Neuronal stem cell (in vitro differentiated cells): ENCODE measurements around the gene SUSD1.

Experiments
- DNase-seq: peaks from one replicate; pipeline ENCODE4 v3.0.0-alpha.2; 2013; ENCODE audit warnings: low spot score
- H2AFZ ChIP-seq: one replicate; pipeline ENCODE4 v1.6.1; 2013; ENCODE audit warnings: mild to moderate bottlenecking, low read length, inconsistent platforms
- H2AK5ac ChIP-seq: 2 replicates; pipeline ENCODE4 v1.6.1; 2013; ENCODE audit warnings: low read depth, mild to moderate bottlenecking, inconsistent platforms, low read length, moderate library complexity, mixed read lengths
- H2BK120ac ChIP-seq: 2 replicates; pipeline ENCODE4 v1.6.1; 2013; ENCODE audit warnings: low read depth, mild to moderate bottlenecking, inconsistent platforms, low read length, moderate library complexity, mixed read lengths
- H2BK12ac ChIP-seq: one replicate; pipeline ENCODE4 v1.6.1; 2013; ENCODE audit warnings: low read length, inconsistent platforms
- H2BK15ac ChIP-seq: 2 replicates; pipeline ENCODE4 v1.6.1; 2013; ENCODE audit warnings: mild to moderate bottlenecking, low read length, inconsistent platforms, mixed read lengths
- H2BK5ac ChIP-seq: one replicate; pipeline ENCODE4 v1.6.1; 2013; ENCODE audit warnings: inconsistent platforms, mild to moderate bottlenecking, low read length, moderate library complexity
- H3K14ac ChIP-seq: one replicate; pipeline ENCODE4 v1.6.1; 2013; ENCODE audit warnings: low read length, inconsistent platforms
- H3K18ac ChIP-seq: 2 replicates; pipeline ENCODE4 v1.6.1; 2013; ENCODE audit warnings: low read length, inconsistent platforms
- H3K23ac ChIP-seq: 2 replicates; pipeline ENCODE4 v1.6.1; 2013; ENCODE audit warnings: low read depth, mild to moderate bottlenecking, mixed read lengths, low read length, inconsistent platforms; ENCODE audit not compliant: poor library complexity
- H3K27ac ChIP-seq: replicated peaks from 3 replicates; pipeline ENCODE4 v1.5.1; 2013; ENCODE audit warnings: low read length, inconsistent platforms
- H3K27me3 ChIP-seq, 3 experiments: 2 replicates each; pipeline ENCODE4 v1.6.1; 2013; ENCODE audit warnings: low read length in 3 of 3, mild to moderate bottlenecking in 2 of 3, inconsistent platforms in 1 of 3, low read depth in 1 of 3, mixed read lengths in 1 of 3, moderate library complexity in 1 of 3; ENCODE audit not compliant: control insufficient read depth in 3 of 3, insufficient read depth in 3 of 3
- H3K36me3 ChIP-seq, 2 donors: replicated peaks in 1 of 2; 2 replicates each; pipeline ENCODE4 v1.6.1; 2013; ENCODE audit warnings: low read length in 2 of 2; ENCODE audit not compliant: control insufficient read depth in 2 of 2, insufficient read depth in 2 of 2
- H3K4ac ChIP-seq: 2 replicates; pipeline ENCODE4 v1.6.1; 2013; ENCODE audit warnings: inconsistent platforms, mild to moderate bottlenecking, low read length, moderate library complexity
- H3K4me1 ChIP-seq, 2 donors: 1 replicate in 1 of 2; 2 replicates in 1 of 2; pipeline ENCODE4 v1.6.1; 2013; ENCODE audit warnings: low read length in 2 of 2, low read depth in 1 of 2; ENCODE audit not compliant: control insufficient read depth in 2 of 2, insufficient read depth in 1 of 2
- H3K4me2 ChIP-seq: one replicate; pipeline ENCODE4 v1.6.1; 2013; ENCODE audit warnings: mild to moderate bottlenecking, low read length, inconsistent platforms; ENCODE audit not compliant: insufficient read depth, poor library complexity, severe bottlenecking
- H3K4me3 ChIP-seq, 2 donors: 2 replicates each; pipeline ENCODE4 v1.5.1; 2013; ENCODE audit warnings: low read length in 2 of 2, mild to moderate bottlenecking in 2 of 2, inconsistent platforms in 1 of 2, moderate library complexity in 1 of 2
- H3K79me1 ChIP-seq: one replicate; pipeline ENCODE4 v1.6.1; 2013; ENCODE audit warnings: low read depth, mild to moderate bottlenecking, inconsistent platforms, low read length, moderate library complexity
- H3K9ac ChIP-seq: one replicate; pipeline ENCODE4 v1.6.1; 2013; ENCODE audit warnings: mild to moderate bottlenecking, low read depth, low read length, inconsistent platforms; ENCODE audit not compliant: poor library complexity
- H3K9me3 ChIP-seq, 2 donors: replicated peaks in 1 of 2; 2 replicates each; pipeline versions ENCODE3 to v1.6.1; 2013; ENCODE audit warnings: low read length in 2 of 2, mild to moderate bottlenecking in 2 of 2, inconsistent platforms in 1 of 2, low read depth in 1 of 2, mixed read lengths in 1 of 2, moderate library complexity in 1 of 2; ENCODE audit not compliant: control insufficient read depth in 2 of 2, insufficient read depth in 1 of 2
- H4K8ac ChIP-seq: one replicate; pipeline ENCODE4 v1.6.1; 2013; ENCODE audit warnings: low read depth, mild to moderate bottlenecking, inconsistent platforms, low read length, moderate library complexity
- H4K91ac ChIP-seq: one replicate; pipeline ENCODE4 v1.6.1; 2013; ENCODE audit warnings: low read length, low read depth, mild to moderate bottlenecking, inconsistent platforms; ENCODE audit not compliant: poor library complexity
- WGBS, 2 donors: extraction: QIAGEN DNeasy Blood & Tissue Kit; methylation state at CpG; one replicate each; pipeline ENCODE4 v1.1.7; 2013; ENCODE audit warnings: missing lambda C conversion rate in 2 of 2, mixed read lengths in 1 of 2; ENCODE audit not compliant: insufficient read length in 2 of 2, insufficient replicate concordance in 1 of 2; ENCODE audit errors: extremely low coverage in 2 of 2; 5-methylcytosine and 5-hydroxymethylcytosine counted together

Gene SUSD1

GRCh38 chr9:112084334-112084733 is 90.8 kb downstream of the SUSD1 start:
- H3K79me1 ChIP-seq = no peaks in the 10 kb centered on the region
- WGBS, 2 donors = no CpG with 5 or more reads among the region's 3 CpGs
- H3K27ac ChIP-seq = no peak overlapping the region
- H2AK5ac ChIP-seq = no peak overlapping the region
- H3K4ac ChIP-seq = no peak overlapping the region
- H2AFZ ChIP-seq = no peak overlapping the region
- H3K23ac ChIP-seq = no peak overlapping the region
- H2BK120ac ChIP-seq = no peak overlapping the region
- no peak overlapping the region for H3K9ac ChIP-seq
- H2BK12ac ChIP-seq = no peak overlapping the region
- H3K36me3 ChIP-seq = no peaks in the 10 kb centered on the region
- H4K8ac ChIP-seq = no peak overlapping the region
- DNase-seq = no peak
- no peaks in the 10 kb centered on the region for H3K9me3 ChIP-seq
- H3K4me3 ChIP-seq = no peak overlapping the region
- H3K27me3 ChIP-seq = no peaks in the 10 kb centered on the region
- no peak overlapping the region for H3K14ac ChIP-seq
- no peak overlapping the region for H2BK5ac ChIP-seq
- no peak overlapping the region for H3K4me2 ChIP-seq
- H2BK15ac ChIP-seq = no peak overlapping the region
- no peak overlapping the region for H3K18ac ChIP-seq
- no peaks in the 10 kb centered on the region for H3K4me1 ChIP-seq
- no peak overlapping the region for H4K91ac ChIP-seq

DNA sequence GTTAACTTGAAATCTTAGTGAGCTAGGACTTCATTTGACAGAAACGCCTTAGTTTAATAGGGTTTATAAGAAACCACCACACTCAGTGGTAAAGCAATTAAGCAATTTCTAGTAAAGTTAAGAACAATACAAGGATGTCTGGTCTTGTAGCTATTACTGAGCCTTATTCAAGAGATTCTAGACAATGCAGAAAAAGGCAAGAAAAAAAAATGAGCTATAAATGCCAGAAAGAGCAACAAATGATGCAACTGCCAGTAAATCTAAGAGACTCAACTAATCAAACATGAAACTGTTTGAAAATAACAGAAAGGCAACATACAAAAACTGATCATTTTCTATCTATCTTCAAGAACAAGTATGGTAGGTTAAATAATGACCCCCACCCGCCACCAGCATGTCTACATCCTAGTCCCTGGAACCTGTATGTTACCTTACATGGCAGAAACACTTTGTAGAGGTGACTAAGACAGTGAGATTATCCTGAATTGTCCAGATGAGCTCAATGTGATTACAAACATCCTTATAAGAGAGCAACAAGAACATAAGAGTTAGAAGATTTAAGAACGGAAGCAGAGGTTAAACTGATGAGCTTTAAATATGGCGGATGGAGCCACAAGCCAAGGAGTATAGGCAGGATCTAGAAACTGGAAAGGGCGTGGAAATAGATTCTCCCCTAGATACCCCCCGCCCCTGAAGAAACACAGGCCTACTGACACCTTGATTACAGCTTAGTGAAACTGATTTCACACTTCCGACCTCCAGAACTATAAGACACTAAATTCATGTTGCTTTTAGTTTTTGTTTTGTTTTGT is 93.0 kb downstream of the SUSD1 start:
- Histone ChIP-seq H2BK12ac (no peak overlapping the region), H4K8ac (no peak overlapping the region), H2AFZ (no peak overlapping the region), H4K91ac (no peak overlapping the region), H3K36me3 (no peaks in the 10 kb centered on the region), H3K27ac (no peak overlapping the region), H3K4me2 (no peak overlapping the region), H3K27me3 (no peaks in the 10 kb centered on the region), H2BK15ac (no peak overlapping the region), H3K23ac (no peak overlapping the region), H2BK120ac (no peak overlapping the region), H3K18ac (no peak overlapping the region), H2BK5ac (no peak overlapping the region), H3K9me3 (no peaks in the 10 kb centered on the region), H3K4ac (no peak overlapping the region), H3K14ac (no peak overlapping the region), H3K9ac (no peak overlapping the region), H3K79me1 (no peaks in the 10 kb centered on the region), H2AK5ac (no peak overlapping the region), H3K4me1 (no peaks in the 10 kb centered on the region), H3K4me3 (no peak overlapping the region)
- no peak for DNase-seq
- no CpG with 5 or more reads among the region's 7 CpGs for WGBS, 2 donors

- Histone ChIP-seq H3K4me1 (no peaks in the 10 kb centered on the region), H4K91ac (no peak overlapping the region), H2AK5ac (no peak overlapping the region), H2BK5ac (no peak overlapping the region), H3K18ac (no peak overlapping the region), H3K4me3 (no peak overlapping the region), H2BK120ac (no peak overlapping the region), H3K27me3 (no peaks in the 10 kb centered on the region), H3K27ac (no peak overlapping the region), H2BK15ac (no peak overlapping the region), H3K79me1 (no peaks in the 10 kb centered on the region), H3K4me2 (no peak overlapping the region), H3K4ac (no peak overlapping the region), H3K9me3 (no peaks in the 10 kb centered on the region), H4K8ac (no peak overlapping the region), H3K36me3 (no peaks in the 10 kb centered on the region), H3K14ac (no peak overlapping the region), H2BK12ac (no peak overlapping the region), H3K9ac (no peak overlapping the region), H2AFZ (no peak overlapping the region), H3K23ac (no peak overlapping the region)
- no CpG with 5 or more reads among the region's 5 CpGs for WGBS, 2 donors
- no peak for DNase-seq
These were observed 94.1 kb downstream of the SUSD1 start for GRCh38 chr9:112080831-112081542.

GRCh38 chr9:112078432-112078831 is 96.7 kb downstream of the SUSD1 start:
- no peak overlapping the region for H2BK120ac ChIP-seq
- H2AK5ac ChIP-seq = no peak overlapping the region
- no peak overlapping the region for H2BK12ac ChIP-seq
- H3K79me1 ChIP-seq = no peaks in the 10 kb centered on the region
- H3K9ac ChIP-seq = no peak overlapping the region
- H4K8ac ChIP-seq = no peak overlapping the region
- no peak overlapping the region for H3K18ac ChIP-seq
- no peaks in the 10 kb centered on the region for H3K27me3 ChIP-seq
- H4K91ac ChIP-seq = no peak overlapping the region
- no peak overlapping the region for H3K23ac ChIP-seq
- H3K4me3 ChIP-seq = no peak overlapping the region
- DNase-seq = no peak
- H2BK15ac ChIP-seq = no peak overlapping the region
- H3K9me3 ChIP-seq = no peaks in the 10 kb centered on the region
- H3K14ac ChIP-seq = no peak overlapping the region
- no peak overlapping the region for H3K27ac ChIP-seq
- no peak overlapping the region for H3K4me2 ChIP-seq
- no peaks in the 10 kb centered on the region for H3K4me1 ChIP-seq
- WGBS, 2 donors = no CpG with 5 or more reads among the region's 6 CpGs
- H2BK5ac ChIP-seq = no peak overlapping the region
- H2AFZ ChIP-seq = no peak overlapping the region
- no peak overlapping the region for H3K4ac ChIP-seq
- H3K36me3 ChIP-seq = no peaks in the 10 kb centered on the region
